ENCODE data around the gene NCEH1.
"Not testable (repeated sequence)": the region's sequence is repeated elsewhere in the genome, so short reads cannot be mapped to it uniquely, and the experiment has no call there.

NCEH1 gene

GRCh38 chr3:172608575-172608974 lies 102.3 kb downstream of the NCEH1 start:
- DNase-seq = no peak

- DNase-seq = no peak
Observed at GRCh38 chr3:172607305-172608121, 103.4 kb downstream of the NCEH1 start.

- no peak for DNase-seq
Observed at GRCh38 chr3:172606021-172606420, 104.8 kb downstream of the NCEH1 start.

GRCh38 chr3:172604895-172605646 lies 105.8 kb downstream of the NCEH1 start:
- no peak for DNase-seq

- DNase-seq = no peak
Observed at GRCh38 chr3:172601066-172601832, 109.6 kb downstream of the NCEH1 start.

- no peak for DNase-seq
Observed at GRCh38 chr3:172600644-172601065, 110.2 kb downstream of the NCEH1 start.

GRCh38 chr3:172598904-172599303 lies 112.0 kb downstream of the NCEH1 start:
- no peak for DNase-seq

GRCh38 chr3:172596394-172596706 lies 114.5 kb downstream of the NCEH1 start:
- no peak for DNase-seq

GRCh38 chr3:172595664-172596393 lies 115.0 kb downstream of the NCEH1 start:
- DNase-seq = no peak

- not testable (repeated sequence) for DNase-seq
Observed at GRCh38 chr3:172594900-172595663, 115.8 kb downstream of the NCEH1 start.

- DNase-seq = no peak
Observed at GRCh38 chr3:172592898-172593669, 117.8 kb downstream of the NCEH1 start.

- no peak for DNase-seq
Observed at GRCh38 chr3:172591876-172592771, 118.7 kb downstream of the NCEH1 start.

- DNase-seq = no peak
Observed at GRCh38 chr3:172591125-172591605, 119.7 kb downstream of the NCEH1 start.

GRCh38 chr3:172586436-172586835 lies 124.4 kb downstream of the NCEH1 start:
- DNase-seq = no peak

GRCh38 chr3:172585954-172586353 lies 124.9 kb downstream of the NCEH1 start:
- DNase-seq = no peak

- DNase-seq = no peak
Observed at GRCh38 chr3:172582712-172583111, 128.2 kb downstream of the NCEH1 start.

GRCh38 chr3:172581757-172582166 lies 129.1 kb downstream of the NCEH1 start:
- no peak for DNase-seq

- no peak for DNase-seq
Observed at GRCh38 chr3:172580680-172581401, 130.0 kb downstream of the NCEH1 start.

Data from NCI-H1417 treated with DMSO at 0.1 percent for 48 hours (cell line).